D721Med (cell line): ENCODE results near the gene NHSL1.

Source experiments
- DNase-seq: peaks from one replicate; pipeline ENCODE4 v3.0.0; 2011; ENCODE audit warnings: low spot score; ENCODE audit not compliant: insufficient read length
- FAIRE-seq: peaks from 2 replicates; lab custom pipeline; 2011; peaks lifted over from hg19 to GRCh38; lab: Jason Lieb, UNC
- CTCF ChIP-seq: IDR thresholded peaks from 2 replicates; pipeline ENCODE4 v1.5.1; 2012; ENCODE audit warnings: mild to moderate bottlenecking, control low read depth; ENCODE audit not compliant: insufficient read depth; ENCODE audit errors: missing control alignments

Gene NHSL1

GRCh38 chr6:138372711-138373463 is 126.4 kb downstream of the NHSL1 start:
- no peak for TF ChIP-seq CTCF
- DNase-seq (no peak), FAIRE-seq (no peak)
